ENCODE data around the gene CFAP69.

Gene CFAP69

GRCh38 chr7:90230834-90231233, 14.1 kb upstream of the CFAP69 start:
- no peak for DNase-seq (ENCODE audit: low read depth in 2 of 2)
- TF ChIP-seq, protein P1, sequence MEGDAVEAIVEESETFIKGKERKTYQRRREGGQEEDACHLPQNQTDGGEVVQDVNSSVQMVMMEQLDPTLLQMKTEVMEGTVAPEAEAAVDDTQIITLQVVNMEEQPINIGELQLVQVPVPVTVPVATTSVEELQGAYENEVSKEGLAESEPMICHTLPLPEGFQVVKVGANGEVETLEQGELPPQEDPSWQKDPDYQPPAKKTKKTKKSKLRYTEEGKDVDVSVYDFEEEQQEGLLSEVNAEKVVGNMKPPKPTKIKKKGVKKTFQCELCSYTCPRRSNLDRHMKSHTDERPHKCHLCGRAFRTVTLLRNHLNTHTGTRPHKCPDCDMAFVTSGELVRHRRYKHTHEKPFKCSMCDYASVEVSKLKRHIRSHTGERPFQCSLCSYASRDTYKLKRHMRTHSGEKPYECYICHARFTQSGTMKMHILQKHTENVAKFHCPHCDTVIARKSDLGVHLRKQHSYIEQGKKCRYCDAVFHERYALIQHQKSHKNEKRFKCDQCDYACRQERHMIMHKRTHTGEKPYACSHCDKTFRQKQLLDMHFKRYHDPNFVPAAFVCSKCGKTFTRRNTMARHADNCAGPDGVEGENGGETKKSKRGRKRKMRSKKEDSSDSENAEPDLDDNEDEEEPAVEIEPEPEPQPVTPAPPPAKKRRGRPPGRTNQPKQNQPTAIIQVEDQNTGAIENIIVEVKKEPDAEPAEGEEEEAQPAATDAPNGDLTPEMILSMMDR (IDR thresholded peaks at IDR 0.05; ENCODE audit: low read depth, low read length) = no peak
- H3K4me3 ChIP-seq (replicated peaks in 1 of 2; ENCODE audit: low read depth in 2 of 2, low read length in 2 of 2) = no peak overlapping the region

DNA sequence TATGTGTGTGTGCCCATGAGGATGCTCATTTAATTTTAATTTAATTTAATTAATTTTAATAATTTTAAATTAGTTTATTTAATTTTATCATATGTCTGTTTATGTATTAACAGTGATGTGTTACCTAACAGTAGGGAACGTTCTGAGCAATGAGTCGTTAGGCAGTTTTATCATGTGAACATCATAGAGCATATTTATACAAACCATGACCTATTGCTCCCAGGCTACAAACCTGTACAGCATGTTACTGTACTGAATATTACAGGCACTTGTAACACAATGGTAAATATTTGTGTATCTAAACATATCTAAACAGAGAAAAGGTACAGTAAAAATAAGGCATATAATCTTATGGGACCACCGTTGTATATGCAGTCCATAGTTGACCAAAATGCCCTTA, 13.7 kb upstream of the CFAP69 start:
- no peak for DNase-seq (ENCODE audit: low read depth in 2 of 2)
- TF ChIP-seq, protein P1 (IDR thresholded peaks at IDR 0.05; ENCODE audit: low read depth, low read length) = no peak

GRCh38 chr7:90232430-90232829, 12.5 kb upstream of the CFAP69 start:
- H3K4me3 ChIP-seq (replicated peaks in 1 of 2; ENCODE audit: low read depth in 2 of 2, low read length in 2 of 2) = no peak overlapping the region
- TF ChIP-seq, protein P1 (IDR thresholded peaks at IDR 0.05; ENCODE audit: low read depth, low read length) = no peak
- no peak for DNase-seq (ENCODE audit: low read depth in 2 of 2)

More for the DNA sequence above, 13.7 kb upstream of the CFAP69 start:
- H3K4me3 ChIP-seq (replicated peaks in 1 of 2; ENCODE audit: low read depth in 2 of 2, low read length in 2 of 2) = no peak overlapping the region

DNA sequence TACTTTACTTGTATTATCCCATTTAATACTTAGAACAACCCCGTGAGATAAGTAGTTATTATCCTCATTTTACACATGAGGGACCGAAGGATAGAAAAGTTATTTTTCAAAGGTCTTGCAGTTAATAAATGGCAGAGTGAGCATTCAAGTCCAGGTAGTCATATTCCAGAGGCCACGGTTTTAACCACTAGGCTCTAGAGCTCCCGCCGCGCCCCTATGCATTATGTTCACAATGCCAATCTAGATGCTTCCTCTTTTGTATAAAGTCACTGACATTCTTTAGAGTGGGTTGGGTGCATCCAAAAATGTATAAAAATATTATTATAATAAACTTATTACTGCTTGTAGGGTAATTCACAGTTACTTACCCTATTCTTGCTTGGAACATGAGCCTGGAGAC, 11.4 kb upstream of the CFAP69 start:
- no peak overlapping the region for H3K4me3 ChIP-seq (replicated peaks in 1 of 2; ENCODE audit: low read depth in 2 of 2, low read length in 2 of 2)
- DNase-seq (ENCODE audit: low read depth in 2 of 2) = no peak
- TF ChIP-seq, protein P1 (IDR thresholded peaks at IDR 0.05; ENCODE audit: low read depth, low read length) = no peak

DNA sequence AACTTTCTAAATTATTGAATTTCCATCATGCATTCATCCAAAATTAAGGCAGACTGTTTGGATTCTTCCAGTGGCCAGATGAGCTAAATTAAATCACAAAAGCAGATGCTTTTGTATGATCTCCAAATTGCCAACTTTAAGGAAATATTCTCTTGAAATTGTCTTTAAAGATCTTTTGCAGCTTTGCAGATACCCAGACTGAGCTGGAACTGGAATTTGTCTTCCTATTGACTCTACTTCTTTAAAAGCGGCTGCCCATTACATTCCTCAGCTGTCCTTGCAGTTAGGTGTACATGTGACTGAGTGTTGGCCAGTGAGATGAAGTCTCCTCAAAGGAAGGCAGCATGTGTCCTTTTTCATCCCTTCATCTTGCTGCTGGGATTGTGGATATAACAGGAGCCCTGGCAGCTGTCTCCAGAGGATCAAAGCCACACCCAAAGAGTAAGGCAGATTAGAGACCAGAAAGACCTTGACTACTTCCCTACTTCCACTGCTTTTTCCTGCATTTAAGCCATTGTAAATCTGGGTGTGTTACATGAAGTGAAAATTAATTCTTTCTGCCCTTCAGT, 8.2 kb upstream of the CFAP69 start:
- TF ChIP-seq, protein P1 (IDR thresholded peaks at IDR 0.05; ENCODE audit: low read depth, low read length) = no peak
- no peak overlapping the region for H3K4me3 ChIP-seq (replicated peaks in 1 of 2; ENCODE audit: low read depth in 2 of 2, low read length in 2 of 2)
- no peak for DNase-seq (ENCODE audit: low read depth in 2 of 2)

GRCh38 chr7:90238022-90238421, 7.0 kb upstream of the CFAP69 start:
- TF ChIP-seq, protein P1 (IDR thresholded peaks at IDR 0.05; ENCODE audit: low read depth, low read length) = no peak
- no peak for DNase-seq (ENCODE audit: low read depth in 2 of 2)
- H3K4me3 ChIP-seq (replicated peaks in 1 of 2; ENCODE audit: low read depth in 2 of 2, low read length in 2 of 2) = no peak overlapping the region

DNA sequence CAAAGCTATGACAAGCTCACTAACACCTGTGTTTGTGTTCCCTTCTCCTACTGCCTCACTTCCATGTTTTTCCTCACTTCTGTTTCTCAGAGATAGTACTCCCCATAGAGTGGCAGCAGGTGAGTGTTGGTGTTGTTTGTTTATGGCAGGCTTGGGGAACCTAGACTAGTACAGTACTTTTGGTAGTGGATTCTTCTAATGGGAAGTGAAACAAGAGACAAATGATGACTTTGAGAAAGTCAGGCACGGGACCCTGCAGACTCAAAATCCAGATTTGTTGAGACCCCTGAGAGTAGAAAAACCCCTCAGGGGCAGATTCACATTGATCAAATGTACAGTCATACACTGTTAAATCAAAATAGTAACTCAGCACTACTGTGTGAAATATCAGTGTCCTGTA, 6.4 kb upstream of the CFAP69 start:
- no peak for DNase-seq (ENCODE audit: low read depth in 2 of 2)
- no peak overlapping the region for H3K4me3 ChIP-seq (replicated peaks in 1 of 2; ENCODE audit: low read depth in 2 of 2, low read length in 2 of 2)
- TF ChIP-seq, protein P1 (IDR thresholded peaks at IDR 0.05; ENCODE audit: low read depth, low read length) = no peak
